Stimulated activated CD4-positive, alpha-beta T cell treated with anti-CD3 and anti-CD28 coated beads, Interleukin-15, amount 100 ng/mL, for 24 hours (primary cell): ENCODE results near the gene CACNA2D3.

ENCODE experiments used
- DNase-seq: peaks from one replicate; pipeline ENCODE4 v3.0.0-alpha.2; 2020

The CACNA2D3 gene

GRCh38 chr3:54641226-54642014 is 519.1 kb downstream of the CACNA2D3 start:
- DNase-seq, result no peak

GRCh38 chr3:54642147-54642546 is 519.8 kb downstream of the CACNA2D3 start:
- DNase-seq, result no peak

GRCh38 chr3:54647721-54648120 is 525.4 kb downstream of the CACNA2D3 start:
- DNase-seq, result no peak

- no peak for DNase-seq
These were observed 527.2 kb downstream of the CACNA2D3 start for GRCh38 chr3:54649551-54649950.

GRCh38 chr3:54653456-54654195 is 531.3 kb downstream of the CACNA2D3 start:
- no peak for DNase-seq

- DNase-seq, result no peak
These were observed 532.4 kb downstream of the CACNA2D3 start for GRCh38 chr3:54654776-54655175.

- no peak for DNase-seq
These were observed 537.0 kb downstream of the CACNA2D3 start for GRCh38 chr3:54659347-54659746.

- no peak for DNase-seq
These were observed 538.4 kb downstream of the CACNA2D3 start for GRCh38 chr3:54660714-54661132.

- no peak for DNase-seq
These were observed 538.8 kb downstream of the CACNA2D3 start for GRCh38 chr3:54661151-54661550.

- DNase-seq, result no peak
These were observed 541.2 kb downstream of the CACNA2D3 start for GRCh38 chr3:54663501-54664011.

- no peak for DNase-seq
These were observed 542.8 kb downstream of the CACNA2D3 start for GRCh38 chr3:54665016-54665600.

GRCh38 chr3:54668236-54668635 is 545.9 kb downstream of the CACNA2D3 start:
- DNase-seq, result no peak

- DNase-seq, result no peak
These were observed 548.0 kb downstream of the CACNA2D3 start for GRCh38 chr3:54670201-54671000.

GRCh38 chr3:54671511-54671910 is 549.2 kb downstream of the CACNA2D3 start:
- DNase-seq, result no peak

- no peak for DNase-seq
These were observed 553.7 kb downstream of the CACNA2D3 start for GRCh38 chr3:54676087-54676486.

- DNase-seq, result no peak
These were observed 559.4 kb downstream of the CACNA2D3 start for GRCh38 chr3:54681706-54682105.

- DNase-seq, result no peak
These were observed 562.9 kb downstream of the CACNA2D3 start for GRCh38 chr3:54685213-54685612.

GRCh38 chr3:54691289-54691771 is 569.0 kb downstream of the CACNA2D3 start:
- no peak for DNase-seq

GRCh38 chr3:54696313-54696712 is 574.0 kb downstream of the CACNA2D3 start:
- no peak for DNase-seq

- no peak for DNase-seq
These were observed 575.7 kb downstream of the CACNA2D3 start for GRCh38 chr3:54698054-54698453.

- DNase-seq, result no peak
These were observed 581.6 kb downstream of the CACNA2D3 start for GRCh38 chr3:54703923-54704322.

GRCh38 chr3:54705730-54706129 is 583.4 kb downstream of the CACNA2D3 start:
- no peak for DNase-seq

- DNase-seq, result no peak
These were observed 584.4 kb downstream of the CACNA2D3 start for GRCh38 chr3:54706738-54707137.
